Pancreas (tissue), 10 donors: Measurements from ENCODE around the gene EPHA3. TPM values are rescaled to one million over a fixed set of nuclear protein-coding genes. Genes with fewer than 3 reads are reported as not detected.

Experiments used
- ATAC-seq, 4 donors: fragments of 200-7000 bp; cut with Tn5 transposase; one replicate each; pipeline versions ENCODE4 v1.8.0 to v1.9.1; 2020; ENCODE audit warnings: mild to moderate bottlenecking in 4 of 4, moderate library complexity in 4 of 4
- DNase-seq, 6 donors: peaks; one replicate each; pipeline ENCODE4 v3.0.0-alpha.2; 2020
- FAIRE-seq: peaks from 2 replicates; lab custom pipeline; 2012; peaks lifted over from hg19 to GRCh38; lab: Jason Lieb, UNC
- H3K27ac ChIP-seq, 4 donors: fragments of 200-600 bp; sonication (generic); 1 replicate in 3 of 4; 2 replicates in 1 of 4; pipeline versions ENCODE4 v1.5.0 to v1.8.0; 2020
- H3K27me3 ChIP-seq, 4 donors: fragments of 200-600 bp; one replicate each; pipeline ENCODE4 v1.8.0; 2021
- H3K36me3 ChIP-seq, 3 donors: fragments of 200-600 bp; sonication (generic) in 1 of 3; one replicate each; pipeline versions ENCODE4 v1.5.0 to v1.8.0; 2020 to 2021
- H3K4me1 ChIP-seq, 3 donors: fragments of 200-600 bp; one replicate each; pipeline ENCODE4 v1.8.0; 2021
- H3K4me3 ChIP-seq, 4 donors: fragments of 200-600 bp; sonication (generic) in 2 of 4; one replicate each; pipeline versions ENCODE4 v1.5.0 to v1.8.0; 2020 to 2021
- H3K9me3 ChIP-seq, 4 donors: fragments of 200-600 bp; one replicate each; pipeline ENCODE4 v1.8.0; 2021
- WGBS, 2 donors: extraction: QIAGEN DNeasy Blood & Tissue Kit; methylation state at CpG; one replicate each; pipeline ENCODE4 v1.1.7; 2013; 5-methylcytosine and 5-hydroxymethylcytosine counted together
- intact Hi-C, 3 donors: fragments of 100-400 bp; cut with DNase I; formaldehyde crosslinking; loops; one replicate each; pipeline versions ENCODE4 v1.11.1 to v1.14.2; 2022
- polyA plus RNA-seq, 2 donors: library from polyadenylated mRNA; stranded (reverse); fragments of 200-250 nt; gene quantifications; one replicate each; pipeline ENCODE4 v1.2.3, GENCODE V29; 2013
- total RNA-seq, 6 donors: library from RNA; stranded (reverse); fragmentation: NEBNext Ultra II Directional in 4 of 6; extraction: Animal tissue kit (Norgen Biotek cat#: 25700) in 4 of 6; gene quantifications; one replicate each; pipeline versions ENCODE4 v1.2.1 to v1.2.4, GENCODE V29; 2021 to 2023
- TF ChIP-seq, protein P1 (sequence below), 4 donors: fragments of 200-600 bp; sonication (generic) in 3 of 4; IDR thresholded peaks; one replicate each; pipeline versions ENCODE4 v1.5.0 to v1.8.0; 2021; ENCODE audit warnings: antibody characterized with exemption in 4 of 4
- donor health status: healthy with polysubstance abuse.
- donor health status: DM: no; HTN: no; CAD: no; lungs with moderate emphysema.
- donor health status: DM: no; HTN: no; CAD: no.
- donor health status: control.
- donor health status: control.
- donor health status: Bipolar disorder and iron deficiency.
- donor health status: DM: yes; HTN: yes; CAD: no.
- donor health status: DM: no; HTN: no; CAD: no.
- donor health status: DM: no; HTN: no; CAD: no.
- donor health status: DM: yes; HTN: yes; CAD: no.

The EPHA3 gene
- total and polyA plus RNA-seq, 8 donors = 0.27 to 7.7 (median 0.80) TPM

DNA sequence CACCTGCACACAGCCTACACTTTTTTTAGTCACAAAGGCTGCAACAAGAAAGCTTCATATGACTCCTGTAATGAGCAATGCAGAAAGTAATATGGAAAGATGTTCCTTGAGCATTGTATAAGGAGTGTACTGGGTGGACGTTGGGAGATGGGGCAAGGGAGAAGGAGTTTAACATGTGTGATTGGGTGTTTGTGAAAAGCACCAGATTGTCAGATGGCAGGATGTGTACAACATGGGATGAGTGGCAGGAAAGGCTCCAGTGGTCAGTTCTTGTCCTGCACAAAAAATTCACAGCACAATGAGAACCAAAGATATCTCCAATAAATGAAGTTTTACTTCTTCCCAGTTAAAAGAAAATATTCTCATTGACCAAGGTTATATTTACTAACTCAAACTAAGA is 255.1 kb downstream of the EPHA3 start:
- ATAC-seq = no peak
- Histone ChIP-seq H3K4me1 (no peaks in the 10 kb centered on the region), H3K27me3 (no peaks in the 10 kb centered on the region), H3K9me3 (no peaks in the 10 kb centered on the region), H3K36me3 (no peaks in the 10 kb centered on the region), H3K27ac (no peak overlapping the region), H3K4me3 (no peak overlapping the region)
- 54 to 56% methylated on average over 1 of the region's 1 CpG for WGBS, 2 donors
- TF ChIP-seq, protein P1, sequence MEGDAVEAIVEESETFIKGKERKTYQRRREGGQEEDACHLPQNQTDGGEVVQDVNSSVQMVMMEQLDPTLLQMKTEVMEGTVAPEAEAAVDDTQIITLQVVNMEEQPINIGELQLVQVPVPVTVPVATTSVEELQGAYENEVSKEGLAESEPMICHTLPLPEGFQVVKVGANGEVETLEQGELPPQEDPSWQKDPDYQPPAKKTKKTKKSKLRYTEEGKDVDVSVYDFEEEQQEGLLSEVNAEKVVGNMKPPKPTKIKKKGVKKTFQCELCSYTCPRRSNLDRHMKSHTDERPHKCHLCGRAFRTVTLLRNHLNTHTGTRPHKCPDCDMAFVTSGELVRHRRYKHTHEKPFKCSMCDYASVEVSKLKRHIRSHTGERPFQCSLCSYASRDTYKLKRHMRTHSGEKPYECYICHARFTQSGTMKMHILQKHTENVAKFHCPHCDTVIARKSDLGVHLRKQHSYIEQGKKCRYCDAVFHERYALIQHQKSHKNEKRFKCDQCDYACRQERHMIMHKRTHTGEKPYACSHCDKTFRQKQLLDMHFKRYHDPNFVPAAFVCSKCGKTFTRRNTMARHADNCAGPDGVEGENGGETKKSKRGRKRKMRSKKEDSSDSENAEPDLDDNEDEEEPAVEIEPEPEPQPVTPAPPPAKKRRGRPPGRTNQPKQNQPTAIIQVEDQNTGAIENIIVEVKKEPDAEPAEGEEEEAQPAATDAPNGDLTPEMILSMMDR (IDR thresholded peaks at IDR 0.05) = no peak
- FAIRE-seq = no peak
- no peak for DNase-seq
- intact Hi-C loops = no loop called here

DNA sequence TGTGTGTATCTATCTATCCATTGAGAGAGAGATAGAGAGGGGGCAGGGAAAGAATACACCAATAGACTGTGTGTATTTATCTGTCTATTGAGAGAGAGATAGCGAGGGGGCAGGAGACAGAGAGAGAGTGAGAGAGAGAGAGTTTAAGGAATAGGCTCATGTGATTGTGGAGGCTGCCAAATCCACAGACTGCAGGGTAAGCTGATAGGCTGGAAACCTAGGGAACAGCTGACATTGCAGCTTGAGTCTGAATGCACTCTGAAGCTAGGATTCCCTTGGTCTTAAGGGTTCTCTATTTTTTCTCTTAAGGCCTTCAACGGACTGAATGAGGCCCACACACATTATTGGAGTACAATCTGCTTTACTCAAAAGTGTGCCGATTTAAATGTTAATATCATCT is 255.8 kb downstream of the EPHA3 start:
- TF ChIP-seq, protein P1 (IDR thresholded peaks at IDR 0.05) = no peak
- ATAC-seq (no peak), FAIRE-seq (no peak), DNase-seq (no peak)
- no peaks in the 10 kb centered on the region for H3K9me3 ChIP-seq
- 65 to 70% methylated on average over 3 of the region's 3 CpGs for WGBS, 2 donors
- intact Hi-C loops = no loop called here
- H3K27ac ChIP-seq = no peak overlapping the region
- H3K4me1 ChIP-seq = no peaks in the 10 kb centered on the region
- H3K36me3 ChIP-seq = no peaks in the 10 kb centered on the region
- no peaks in the 10 kb centered on the region for H3K27me3 ChIP-seq
- H3K4me3 ChIP-seq = no peak overlapping the region

DNA sequence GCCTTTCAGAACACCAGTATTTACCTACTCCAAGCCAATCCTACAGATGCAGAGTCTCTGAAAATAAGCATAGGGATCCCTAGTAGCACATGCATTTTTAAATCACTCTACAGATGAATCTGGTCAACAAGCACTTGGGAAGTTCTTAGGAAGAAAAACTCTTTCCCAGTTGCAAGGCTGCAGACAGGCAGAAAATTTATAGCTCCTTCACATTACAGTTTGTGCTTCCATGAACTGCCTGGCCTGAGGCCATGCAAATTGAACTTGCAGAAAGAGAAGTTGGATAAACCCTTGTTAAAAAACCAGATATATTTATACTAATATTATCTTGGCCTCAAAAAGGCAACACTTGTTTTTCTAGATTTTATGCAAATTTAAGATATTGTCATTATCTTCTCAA is 256.9 kb downstream of the EPHA3 start:
- no peaks in the 10 kb centered on the region for H3K4me1 ChIP-seq
- no peak overlapping the region for H3K27ac ChIP-seq
- no peak overlapping the region for H3K4me3 ChIP-seq
- TF ChIP-seq, protein P1 (IDR thresholded peaks at IDR 0.05) = no peak
- FAIRE-seq (no peak), DNase-seq (no peak), ATAC-seq (no peak)
- no peaks in the 10 kb centered on the region for H3K36me3 ChIP-seq
- no peaks in the 10 kb centered on the region for H3K9me3 ChIP-seq
- intact Hi-C loops = no loop called here
- no peaks in the 10 kb centered on the region for H3K27me3 ChIP-seq

DNA sequence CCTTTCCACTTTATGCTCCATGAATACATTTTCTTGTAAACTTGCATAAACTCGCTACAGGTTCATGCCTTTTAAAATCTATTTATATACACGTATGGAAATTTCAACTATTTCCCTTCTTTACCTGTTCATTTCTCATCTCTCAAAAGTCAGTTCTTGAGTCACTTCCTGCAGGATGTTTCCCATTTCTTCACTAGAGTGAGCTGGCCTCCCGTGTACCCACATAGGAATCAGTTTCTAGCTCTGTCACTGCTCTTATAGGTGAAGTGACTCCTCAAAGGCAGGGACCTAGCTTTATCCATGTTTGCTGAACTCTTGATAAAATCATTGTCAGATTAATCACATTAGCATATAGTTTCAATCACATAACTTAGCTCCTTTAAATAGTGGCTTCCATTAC is 259.7 kb downstream of the EPHA3 start:
- TF ChIP-seq, protein P1 (IDR thresholded peaks at IDR 0.05) = no peak
- no peaks in the 10 kb centered on the region for H3K9me3 ChIP-seq
- FAIRE-seq (no peak), ATAC-seq (no peak), DNase-seq (no peak)
- intact Hi-C loops = no loop called here
- H3K4me1 ChIP-seq = no peaks in the 10 kb centered on the region
- no peak overlapping the region for H3K27ac ChIP-seq
- H3K36me3 ChIP-seq = no peaks in the 10 kb centered on the region
- H3K27me3 ChIP-seq = no peaks in the 10 kb centered on the region
- WGBS, 2 donors = 59 to 67% methylated on average over 3 of the region's 3 CpGs
- no peak overlapping the region for H3K4me3 ChIP-seq

DNA sequence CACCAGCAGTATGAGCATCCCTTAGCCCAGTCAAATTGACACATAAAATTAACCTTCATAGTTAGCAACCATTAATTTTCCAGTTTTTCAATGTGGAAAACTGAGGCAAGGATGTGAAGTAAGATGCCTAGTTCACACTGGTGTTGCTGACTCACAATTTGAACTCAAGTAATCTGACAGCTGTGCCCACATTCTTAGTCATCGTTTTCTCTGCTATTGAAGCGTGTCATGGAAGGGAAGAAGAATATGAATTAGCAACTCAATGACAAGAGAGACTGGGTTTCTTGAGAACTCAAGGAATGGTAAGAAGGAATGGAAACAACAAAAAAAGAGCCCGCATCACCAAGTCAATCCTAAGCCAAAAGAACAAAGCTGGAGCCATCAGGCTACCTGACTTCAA is 261.4 kb downstream of the EPHA3 start:
- Histone ChIP-seq H3K27ac (no peak overlapping the region), H3K4me1 (no peaks in the 10 kb centered on the region), H3K36me3 (no peaks in the 10 kb centered on the region), H3K4me3 (no peak overlapping the region), H3K27me3 (no peaks in the 10 kb centered on the region), H3K9me3 (no peaks in the 10 kb centered on the region)
- FAIRE-seq (no peak), DNase-seq (no peak), ATAC-seq (no peak)
- intact Hi-C loops = no loop called here
- TF ChIP-seq, protein P1 (IDR thresholded peaks at IDR 0.05) = no peak
- 90% methylated on average over 3 of the region's 3 CpGs for WGBS, 2 donors
